HUES48 (cell line): ENCODE data around the gene TRPM6.

Experiments used
- H3K27ac ChIP-seq: one replicate; pipeline ENCODE4 v1.7.0; 2013; ENCODE audit warnings: low read depth, low read length, inconsistent platforms
- H3K27me3 ChIP-seq: 2 replicates; pipeline ENCODE4 v1.6.1; 2013; ENCODE audit warnings: mild to moderate bottlenecking, low read length; ENCODE audit not compliant: control insufficient read depth, insufficient read depth
- H3K36me3 ChIP-seq: 2 replicates; pipeline ENCODE4 v1.6.1; 2013; ENCODE audit warnings: low read length; ENCODE audit not compliant: control insufficient read depth, insufficient read depth
- H3K4me1 ChIP-seq: 2 replicates; pipeline ENCODE4 v1.6.1; 2013; ENCODE audit warnings: mild to moderate bottlenecking, low read length; ENCODE audit not compliant: control insufficient read depth, insufficient read depth
- H3K4me3 ChIP-seq: 2 replicates; pipeline ENCODE4 v1.5.1; 2013; ENCODE audit warnings: mild to moderate bottlenecking, low read depth, low read length
- H3K9ac ChIP-seq: 2 replicates; pipeline ENCODE4 v1.6.1; 2013; ENCODE audit warnings: mild to moderate bottlenecking, low read depth, low read length, moderate library complexity
- H3K9me3 ChIP-seq: 2 replicates; pipeline ENCODE4 v1.6.1; 2013; ENCODE audit warnings: low read length; ENCODE audit not compliant: control insufficient read depth, insufficient read depth

Gene TRPM6

GRCh38 chr9:74748966-74749365, 138.8 kb downstream of the TRPM6 start:
- no peak overlapping the region for H3K27ac ChIP-seq
- no peaks in the 10 kb centered on the region for H3K4me1 ChIP-seq

GRCh38 chr9:74742792-74743730, 144.7 kb downstream of the TRPM6 start:
- Histone ChIP-seq H3K36me3 (no peaks in the 10 kb centered on the region), H3K4me3 (no peak overlapping the region), H3K9ac (no peak overlapping the region), H3K4me1 (no peaks in the 10 kb centered on the region), H3K9me3 (no peaks in the 10 kb centered on the region), H3K27me3 (no peaks in the 10 kb centered on the region), H3K27ac (no peak overlapping the region)

More at GRCh38 chr9:74748966-74749365, 138.8 kb downstream of the TRPM6 start:
- no peak overlapping the region for H3K9ac ChIP-seq
- no peak overlapping the region for H3K4me3 ChIP-seq
- no peaks in the 10 kb centered on the region for H3K27me3 ChIP-seq
- H3K36me3 ChIP-seq, result no peaks in the 10 kb centered on the region
- no peaks in the 10 kb centered on the region for H3K9me3 ChIP-seq

DNA sequence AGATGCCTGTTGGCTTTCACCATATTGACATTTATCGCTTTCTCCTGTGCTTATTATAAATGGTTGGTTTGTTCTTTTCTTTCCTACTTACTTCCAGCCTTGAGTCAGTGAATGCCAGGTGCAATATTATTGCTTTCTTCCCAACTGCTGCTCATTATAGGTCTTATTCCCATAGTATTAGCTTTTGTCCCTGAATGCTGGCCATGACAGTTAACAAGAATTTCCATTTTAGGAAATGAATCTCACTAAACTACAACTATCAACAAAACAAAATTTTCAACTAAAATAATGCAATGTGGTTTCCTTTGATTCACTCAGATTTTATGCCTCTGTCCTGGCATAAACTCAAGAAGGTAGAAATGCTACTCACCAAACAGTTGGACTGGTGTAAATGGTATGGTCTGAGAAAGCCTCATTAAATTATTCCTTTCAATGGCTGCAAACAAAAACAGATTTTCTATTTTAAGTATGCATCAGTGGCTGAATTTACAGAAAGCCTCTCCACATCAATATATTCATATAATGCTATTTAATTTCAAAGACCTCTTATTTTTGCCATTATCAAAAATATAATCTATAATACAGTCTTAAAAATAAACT, 145.4 kb downstream of the TRPM6 start:
- Histone ChIP-seq H3K36me3 (no peaks in the 10 kb centered on the region), H3K9ac (no peak overlapping the region), H3K9me3 (no peaks in the 10 kb centered on the region), H3K27me3 (no peaks in the 10 kb centered on the region), H3K27ac (no peak overlapping the region), H3K4me1 (no peaks in the 10 kb centered on the region), H3K4me3 (no peak overlapping the region)

- Histone ChIP-seq H3K27ac (no peak overlapping the region), H3K9me3 (no peaks in the 10 kb centered on the region), H3K4me1 (peaks cover 5% of the 10 kb centered on the region; the same call in 1 of the 2 replicates), H3K9ac (no peak overlapping the region), H3K36me3 (no peaks in the 10 kb centered on the region), H3K27me3 (no peaks in the 10 kb centered on the region), H3K4me3 (no peak overlapping the region)
Observed at GRCh38 chr9:74736646-74737045, 151.1 kb downstream of the TRPM6 start.

DNA sequence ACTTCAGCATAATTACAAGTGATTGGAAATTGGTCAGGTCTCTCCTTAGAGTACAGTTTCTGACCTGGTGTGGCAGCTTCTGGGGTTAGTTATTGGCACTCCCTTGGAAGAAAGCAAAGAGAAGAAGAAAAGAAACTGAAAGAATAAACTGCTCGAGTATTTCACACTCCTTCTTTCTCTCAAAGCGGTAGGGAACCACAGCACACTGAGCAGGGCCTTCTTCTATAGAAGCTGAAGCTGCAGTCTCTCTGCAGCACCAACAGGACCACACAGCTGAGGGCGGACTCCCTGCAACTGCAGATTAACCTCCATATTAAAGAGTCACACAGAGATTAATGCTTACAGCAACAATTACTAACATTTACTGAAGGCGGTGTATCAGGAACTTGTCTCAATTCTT, 152.0 kb downstream of the TRPM6 start:
- no peak overlapping the region for H3K9ac ChIP-seq
- H3K4me3 ChIP-seq, result no peak overlapping the region
- no peak overlapping the region for H3K27ac ChIP-seq
- H3K36me3 ChIP-seq, result no peaks in the 10 kb centered on the region
- no peaks in the 10 kb centered on the region for H3K9me3 ChIP-seq
- H3K4me1 ChIP-seq, result peaks cover 5% of the 10 kb centered on the region; the same call in 1 of the 2 replicates
- no peaks in the 10 kb centered on the region for H3K27me3 ChIP-seq

- Histone ChIP-seq H3K4me1 (peaks cover 23% of the 10 kb centered on the region), H3K9ac (no peak overlapping the region), H3K36me3 (no peaks in the 10 kb centered on the region), H3K27ac (no peak overlapping the region), H3K9me3 (no peaks in the 10 kb centered on the region), H3K27me3 (no peaks in the 10 kb centered on the region), H3K4me3 (no peak overlapping the region)
Observed at GRCh38 chr9:74729136-74729695, 158.5 kb downstream of the TRPM6 start.

DNA sequence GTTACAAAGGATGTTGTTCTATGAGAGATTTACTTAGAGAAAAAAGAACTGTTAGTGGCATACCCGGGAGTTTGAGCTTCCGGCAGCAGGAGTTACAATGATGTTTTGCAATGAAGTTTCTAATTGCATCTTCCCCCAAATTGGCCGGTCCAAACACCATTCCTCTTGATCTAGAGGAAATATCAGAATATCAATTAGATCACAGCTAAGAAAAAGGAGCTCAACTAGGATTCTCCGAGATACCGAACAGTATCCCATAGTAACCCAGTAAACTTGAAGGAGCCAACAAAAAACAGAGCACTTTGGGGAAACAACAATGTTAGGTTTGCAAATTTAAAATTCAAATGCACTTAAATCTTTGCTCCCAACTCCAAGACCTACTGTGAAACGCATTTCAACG, 159.5 kb downstream of the TRPM6 start:
- Histone ChIP-seq H3K9ac (no peak overlapping the region), H3K27me3 (no peaks in the 10 kb centered on the region), H3K4me3 (no peak overlapping the region), H3K27ac (no peak overlapping the region), H3K9me3 (no peaks in the 10 kb centered on the region), H3K36me3 (no peaks in the 10 kb centered on the region), H3K4me1 (peaks cover 23% of the 10 kb centered on the region)

GRCh38 chr9:74726581-74726980, 161.1 kb downstream of the TRPM6 start:
- no peak overlapping the region for H3K9ac ChIP-seq
- no peak overlapping the region for H3K4me3 ChIP-seq
- no peaks in the 10 kb centered on the region for H3K27me3 ChIP-seq
- no peak overlapping the region for H3K27ac ChIP-seq
- peaks cover 23% of the 10 kb centered on the region for H3K4me1 ChIP-seq
- H3K36me3 ChIP-seq, result no peaks in the 10 kb centered on the region
- H3K9me3 ChIP-seq, result no peaks in the 10 kb centered on the region

DNA sequence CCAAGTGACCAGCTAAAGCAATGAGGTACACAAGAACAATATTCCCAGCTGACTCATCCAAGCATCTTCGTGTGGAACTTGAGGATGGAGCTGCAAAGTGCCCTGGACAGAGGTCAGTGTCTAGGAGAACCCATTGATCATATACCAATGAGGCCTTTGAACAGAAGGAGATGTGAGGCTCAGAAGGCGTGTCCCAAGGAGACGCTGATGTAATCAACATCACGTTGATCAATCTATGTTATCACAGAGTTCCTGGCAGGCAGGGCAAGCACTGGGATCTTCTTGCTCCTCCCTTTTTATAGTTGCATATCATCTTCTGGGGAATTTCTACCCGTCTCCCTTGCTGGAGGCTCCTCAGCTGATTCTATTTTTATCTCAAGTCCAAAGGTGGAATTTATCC, 163.4 kb downstream of the TRPM6 start:
- Histone ChIP-seq H3K9me3 (no peaks in the 10 kb centered on the region), H3K36me3 (no peaks in the 10 kb centered on the region), H3K4me1 (peaks cover 20% of the 10 kb centered on the region), H3K27ac (no peak overlapping the region), H3K4me3 (no peak overlapping the region), H3K9ac (no peak overlapping the region), H3K27me3 (no peaks in the 10 kb centered on the region)

DNA sequence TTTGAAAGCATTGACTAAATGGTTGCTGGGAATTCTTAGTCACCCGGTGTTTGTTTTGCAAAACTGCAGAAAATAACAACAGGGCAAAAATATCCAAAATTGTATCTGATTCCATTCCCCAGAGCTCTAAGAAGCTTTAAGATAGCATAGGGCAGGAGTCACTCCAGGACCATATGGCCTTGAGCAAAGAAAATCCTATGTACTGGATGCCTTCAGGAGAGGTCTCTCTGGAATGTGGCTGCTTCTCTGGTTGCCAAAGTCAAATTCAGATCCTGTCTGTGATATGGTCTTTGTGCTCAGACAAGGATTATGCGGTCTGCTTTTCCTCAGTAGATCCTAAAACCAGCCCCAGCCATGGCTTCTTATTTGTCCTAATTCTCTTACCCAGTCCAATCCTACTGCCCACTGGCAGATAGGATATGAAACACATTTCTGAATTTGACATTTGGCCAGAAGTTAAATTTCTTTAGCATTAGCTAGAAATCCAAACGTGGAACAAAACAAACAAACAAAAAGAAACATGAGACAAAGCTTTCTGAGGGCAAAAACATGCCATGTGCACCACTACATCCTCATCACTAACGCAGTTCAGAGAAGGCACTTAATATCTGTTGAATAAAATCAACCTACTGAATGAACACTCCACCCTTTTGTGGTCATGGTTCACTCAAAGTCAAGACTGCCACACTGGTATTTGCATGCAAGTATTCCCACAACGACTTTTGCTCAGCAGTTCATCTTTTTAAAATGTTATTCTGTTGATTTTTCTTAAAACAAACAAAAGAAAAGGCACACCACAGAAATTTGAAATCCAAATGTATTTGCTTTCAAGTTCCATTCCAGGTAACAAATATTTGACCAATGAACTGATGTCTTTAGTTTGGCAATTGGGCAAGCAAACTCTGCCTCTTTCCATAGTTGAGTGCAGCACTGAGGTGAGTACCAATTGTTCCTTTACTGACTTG, 165.7 kb downstream of the TRPM6 start:
- no peaks in the 10 kb centered on the region for H3K4me1 ChIP-seq
- no peak overlapping the region for H3K9ac ChIP-seq
- no peak overlapping the region for H3K4me3 ChIP-seq
- no peaks in the 10 kb centered on the region for H3K36me3 ChIP-seq
- H3K9me3 ChIP-seq, result no peaks in the 10 kb centered on the region
- no peak overlapping the region for H3K27ac ChIP-seq
- no peaks in the 10 kb centered on the region for H3K27me3 ChIP-seq
